GM12878 (cell line): Measurements from ENCODE around the gene SLC38A3.

Source experiments
- BHLHE40 ChIP-seq, 2 experiments: fragments of 450-650 bp in 1 of 2; IDR thresholded peaks; 2 replicates each; pipeline ENCODE4 v1.6.1; 2011 to 2017; ENCODE audit warnings: low read depth in 2 of 2, borderline replicate concordance in 1 of 2, improper control_type of control experiment in 1 of 2, low read length in 1 of 2, mild to moderate bottlenecking in 1 of 2
- EP300 ChIP-seq, 2 experiments: fragments of 150-350 bp in 1 of 2; IDR thresholded peaks; 2 replicates each; pipeline ENCODE4 v1.6.1; 2011 to 2012; ENCODE audit warnings: low read depth in 2 of 2, low read length in 2 of 2, borderline replicate concordance in 1 of 2, improper control_type of control experiment in 1 of 2, inconsistent platforms in 1 of 2; ENCODE audit not compliant: control insufficient read depth in 1 of 2
- ESRRA ChIP-seq: IDR thresholded peaks from 2 replicates; pipeline ENCODE4 v1.6.1; 2012; ENCODE audit warnings: mild to moderate bottlenecking, low read length, improper control_type of control experiment
- HDAC2 ChIP-seq: fragments of 200-600 bp; sonication (generic); IDR thresholded peaks from 2 replicates; pipeline ENCODE4 v1.6.1; 2017
- MAX ChIP-seq: IDR thresholded peaks from 2 replicates; pipeline ENCODE4 v1.6.1; 2012; ENCODE audit warnings: low read depth, low read length, improper control_type of control experiment
- MYC ChIP-seq: IDR thresholded peaks from 2 replicates; pipeline ENCODE4 v1.6.1; 2011; ENCODE audit warnings: mild to moderate bottlenecking, low read length, moderate library complexity, inconsistent platforms; ENCODE audit not compliant: insufficient read depth, insufficient replicate concordance, insufficient read length, severe bottlenecking
- NFXL1 ChIP-seq: fragments of 450-650 bp; IDR thresholded peaks from 2 replicates; pipeline ENCODE4 v1.6.1; 2017; ENCODE audit warnings: antibody characterized with exemption, mild to moderate bottlenecking, borderline replicate concordance
- NFYB ChIP-seq: IDR thresholded peaks from 2 replicates; pipeline ENCODE4 v1.6.1; 2011; ENCODE audit warnings: low read depth, mild to moderate bottlenecking, low read length, improper control_type of control experiment, moderate library complexity; ENCODE audit not compliant: insufficient read depth
- NR2C2 ChIP-seq: IDR thresholded peaks from 2 replicates; pipeline ENCODE4 v1.6.1; 2011; ENCODE audit warnings: borderline replicate concordance, low read depth; ENCODE audit not compliant: control insufficient read depth, insufficient read length
- POLR2A ChIP-seq: IDR thresholded peaks from 2 replicates; pipeline ENCODE4 v1.6.1; 2011; ENCODE audit warnings: low read depth, mild to moderate bottlenecking, low read length
- SUZ12 ChIP-seq: fragments of 200-600 bp; sonication (generic); IDR thresholded peaks from one replicate; pipeline ENCODE4 v1.6.1; 2018; ENCODE audit warnings: antibody characterized with exemption, mild to moderate bottlenecking; ENCODE audit not compliant: unreplicated experiment
- TF ChIP-seq, protein P1 (sequence below): IDR thresholded peaks from 2 replicates; pipeline ENCODE4 v1.6.1; 2012; ENCODE audit warnings: low read depth, low read length, improper control_type of control experiment

DNA sequence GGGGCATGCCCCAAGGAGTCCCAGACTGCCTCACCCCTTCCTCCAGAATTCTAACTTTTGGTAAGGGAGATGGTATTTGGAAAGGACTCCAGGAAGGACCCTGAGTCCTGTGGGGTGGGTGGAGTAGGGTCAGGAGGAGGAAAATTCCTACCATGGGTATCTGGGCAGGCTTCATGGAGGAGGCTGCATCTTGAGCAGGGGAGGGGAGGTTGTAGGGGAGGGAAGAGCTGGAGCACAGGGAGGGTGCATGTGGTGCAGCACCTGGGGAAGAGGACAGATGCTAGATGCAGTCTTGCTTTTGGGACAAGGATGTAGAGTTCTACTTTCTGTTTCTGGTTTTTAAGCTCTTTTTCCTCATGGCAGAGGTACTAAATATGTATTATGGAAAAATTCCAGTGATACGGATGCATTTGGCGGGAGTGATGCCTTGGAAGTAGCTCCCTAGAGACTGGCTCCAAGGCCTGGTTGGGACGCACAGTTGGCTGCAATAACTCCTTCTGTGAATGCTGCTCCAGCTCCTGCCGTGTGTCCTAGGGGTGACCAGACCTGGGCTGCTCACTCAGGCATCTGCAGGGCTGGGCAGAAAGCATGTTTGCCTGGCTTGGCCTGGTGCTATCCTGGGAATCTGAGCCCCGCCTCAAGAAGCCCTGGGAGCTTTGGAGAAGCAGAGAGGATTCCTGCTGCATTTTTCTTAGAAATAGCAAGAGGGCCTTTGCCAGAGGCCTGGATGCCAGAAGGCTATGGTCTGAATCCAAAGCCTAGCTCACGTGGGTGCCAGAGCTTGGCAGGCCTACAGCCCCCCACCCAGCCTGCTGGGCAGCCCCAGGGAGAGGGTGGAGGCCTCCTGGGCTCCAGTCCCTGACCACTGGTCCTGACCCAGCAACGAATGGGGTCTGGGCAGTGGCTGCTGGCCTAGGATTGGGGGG lies 39.8 kb upstream of the SLC38A3 start:
- TF ChIP-seq NR2C2 (no peak), SUZ12 (no peak), NFYB (no peak), EP300 (IDR thresholded peaks at IDR 0.05; ENCODE audit: borderline replicate concordance in 1 of 2, control insufficient read depth in 1 of 2, low read depth in 2 of 2, low read length in 2 of 2) (no peak), POLR2A (no peak), BHLHE40 (IDR thresholded peaks at IDR 0.05; ENCODE audit: borderline replicate concordance in 1 of 2, low read depth in 2 of 2, low read length in 1 of 2) (no peak), NFXL1 (no peak), MAX (no peak), ESRRA (no peak), MYC (no peak), HDAC2 (no peak)
- TF ChIP-seq, protein P1, sequence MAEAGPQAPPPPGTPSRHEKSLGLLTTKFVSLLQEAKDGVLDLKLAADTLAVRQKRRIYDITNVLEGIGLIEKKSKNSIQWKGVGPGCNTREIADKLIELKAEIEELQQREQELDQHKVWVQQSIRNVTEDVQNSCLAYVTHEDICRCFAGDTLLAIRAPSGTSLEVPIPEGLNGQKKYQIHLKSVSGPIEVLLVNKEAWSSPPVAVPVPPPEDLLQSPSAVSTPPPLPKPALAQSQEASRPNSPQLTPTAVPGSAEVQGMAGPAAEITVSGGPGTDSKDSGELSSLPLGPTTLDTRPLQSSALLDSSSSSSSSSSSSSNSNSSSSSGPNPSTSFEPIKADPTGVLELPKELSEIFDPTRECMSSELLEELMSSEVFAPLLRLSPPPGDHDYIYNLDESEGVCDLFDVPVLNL: no peak
